HEK293 (cell line): ENCODE measurements around the gene EMC7.

Experiments
- ZNF248 ChIP-seq: fragments of 450-650 bp; formaldehyde crosslinking; IDR thresholded peaks from 2 replicates; pipeline ENCODE4 v1.5.1; 2017; ENCODE audit warnings: missing biosample characterization, missing genetic modification characterization
- ZNF664 ChIP-seq: fragments of 450-650 bp; formaldehyde crosslinking; IDR thresholded peaks from 2 replicates; pipeline ENCODE4 v1.5.1; 2016; ENCODE audit warnings: missing biosample characterization, missing genetic modification characterization
- TF ChIP-seq, protein P1 (sequence below): fragments of 450-650 bp; formaldehyde crosslinking; IDR thresholded peaks from 2 replicates; pipeline ENCODE4 v1.5.1; 2016; ENCODE audit warnings: missing biosample characterization, missing genetic modification characterization
- TF ChIP-seq, protein P2 (sequence below): fragments of 450-650 bp; formaldehyde crosslinking; IDR thresholded peaks from 2 replicates; pipeline ENCODE4 v1.5.1; 2016; ENCODE audit warnings: missing biosample characterization, missing genetic modification characterization
- TF ChIP-seq, protein P3 (sequence below): fragments of 450-650 bp; formaldehyde crosslinking; IDR thresholded peaks from 2 replicates; pipeline ENCODE4 v1.5.1; 2016; ENCODE audit warnings: missing biosample characterization, missing genetic modification characterization
- TF ChIP-seq, protein P4 (sequence below): fragments of 450-650 bp; formaldehyde crosslinking; IDR thresholded peaks from 2 replicates; pipeline ENCODE4 v1.5.1; 2016; ENCODE audit warnings: missing biosample characterization, missing genetic modification characterization
- TF ChIP-seq, protein P5 (sequence below): fragments of 450-650 bp; formaldehyde crosslinking; IDR thresholded peaks from 2 replicates; pipeline ENCODE4 v1.5.1; 2017; ENCODE audit warnings: missing biosample characterization, missing genetic modification characterization

EMC7 gene

DNA sequence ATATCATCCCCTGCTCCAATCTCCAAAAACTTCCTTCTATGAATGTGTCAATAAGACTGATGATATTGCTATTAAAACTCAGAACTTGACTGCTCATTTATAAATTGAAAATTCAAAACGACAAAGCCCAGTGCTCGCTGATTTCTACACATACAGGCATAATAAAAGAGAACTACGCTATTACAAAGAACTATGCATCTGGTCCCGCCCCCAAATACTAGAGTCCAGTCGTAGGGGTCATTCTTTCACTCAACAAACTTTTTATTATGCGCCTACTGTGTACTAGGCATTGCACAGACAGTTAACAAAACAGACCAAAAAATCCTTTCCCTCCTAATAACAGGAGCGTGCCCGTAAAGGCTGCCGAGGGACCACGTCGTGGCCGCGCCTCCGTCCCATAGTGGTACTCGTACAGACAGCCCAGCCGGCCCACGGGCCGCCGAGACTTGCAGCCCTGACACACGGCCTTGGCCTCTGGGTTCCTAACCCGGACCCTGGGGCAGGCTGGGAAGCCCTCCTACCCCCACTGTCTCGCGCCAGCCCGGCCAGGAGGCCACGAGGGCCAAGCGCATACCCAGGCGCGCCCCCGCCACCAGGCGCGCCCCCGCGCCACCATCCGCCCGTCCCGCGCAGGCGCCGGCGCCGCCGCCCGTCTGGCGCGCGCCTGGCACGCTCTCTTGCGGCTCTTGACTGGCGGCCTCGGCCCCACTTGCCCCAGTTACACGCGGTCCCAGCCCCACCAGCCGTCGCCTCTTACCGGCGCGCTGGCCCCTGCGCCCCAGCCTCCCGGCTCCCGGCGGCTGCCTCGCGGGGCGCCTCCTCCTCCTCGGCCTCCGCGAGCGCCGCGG lies 63.4 kb downstream of the EMC7 start (continued):
- TF ChIP-seq, protein P1, sequence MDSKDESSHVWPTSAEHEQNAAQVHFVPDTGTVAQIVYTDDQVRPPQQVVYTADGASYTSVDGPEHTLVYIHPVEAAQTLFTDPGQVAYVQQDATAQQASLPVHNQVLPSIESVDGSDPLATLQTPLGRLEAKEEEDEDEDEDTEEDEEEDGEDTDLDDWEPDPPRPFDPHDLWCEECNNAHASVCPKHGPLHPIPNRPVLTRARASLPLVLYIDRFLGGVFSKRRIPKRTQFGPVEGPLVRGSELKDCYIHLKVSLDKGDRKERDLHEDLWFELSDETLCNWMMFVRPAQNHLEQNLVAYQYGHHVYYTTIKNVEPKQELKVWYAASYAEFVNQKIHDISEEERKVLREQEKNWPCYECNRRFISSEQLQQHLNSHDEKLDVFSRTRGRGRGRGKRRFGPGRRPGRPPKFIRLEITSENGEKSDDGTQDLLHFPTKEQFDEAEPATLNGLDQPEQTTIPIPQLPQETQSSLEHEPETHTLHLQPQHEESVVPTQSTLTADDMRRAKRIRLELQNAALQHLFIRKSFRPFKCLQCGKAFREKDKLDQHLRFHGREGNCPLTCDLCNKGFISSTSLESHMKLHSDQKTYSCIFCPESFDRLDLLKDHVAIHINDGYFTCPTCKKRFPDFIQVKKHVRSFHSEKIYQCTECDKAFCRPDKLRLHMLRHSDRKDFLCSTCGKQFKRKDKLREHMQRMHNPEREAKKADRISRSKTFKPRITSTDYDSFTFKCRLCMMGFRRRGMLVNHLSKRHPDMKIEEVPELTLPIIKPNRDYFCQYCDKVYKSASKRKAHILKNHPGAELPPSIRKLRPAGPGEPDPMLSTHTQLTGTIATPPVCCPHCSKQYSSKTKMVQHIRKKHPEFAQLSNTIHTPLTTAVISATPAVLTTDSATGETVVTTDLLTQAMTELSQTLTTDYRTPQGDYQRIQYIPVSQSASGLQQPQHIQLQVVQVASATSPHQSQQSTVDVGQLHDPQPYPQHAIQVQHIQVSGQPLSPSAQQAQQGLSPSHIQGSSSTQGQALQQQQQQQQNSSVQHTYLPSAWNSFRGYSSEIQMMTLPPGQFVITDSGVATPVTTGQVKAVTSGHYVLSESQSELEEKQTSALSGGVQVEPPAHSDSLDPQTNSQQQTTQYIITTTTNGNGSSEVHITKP (tag by site-specific recombination), result no peak
- TF ChIP-seq, protein P2, sequence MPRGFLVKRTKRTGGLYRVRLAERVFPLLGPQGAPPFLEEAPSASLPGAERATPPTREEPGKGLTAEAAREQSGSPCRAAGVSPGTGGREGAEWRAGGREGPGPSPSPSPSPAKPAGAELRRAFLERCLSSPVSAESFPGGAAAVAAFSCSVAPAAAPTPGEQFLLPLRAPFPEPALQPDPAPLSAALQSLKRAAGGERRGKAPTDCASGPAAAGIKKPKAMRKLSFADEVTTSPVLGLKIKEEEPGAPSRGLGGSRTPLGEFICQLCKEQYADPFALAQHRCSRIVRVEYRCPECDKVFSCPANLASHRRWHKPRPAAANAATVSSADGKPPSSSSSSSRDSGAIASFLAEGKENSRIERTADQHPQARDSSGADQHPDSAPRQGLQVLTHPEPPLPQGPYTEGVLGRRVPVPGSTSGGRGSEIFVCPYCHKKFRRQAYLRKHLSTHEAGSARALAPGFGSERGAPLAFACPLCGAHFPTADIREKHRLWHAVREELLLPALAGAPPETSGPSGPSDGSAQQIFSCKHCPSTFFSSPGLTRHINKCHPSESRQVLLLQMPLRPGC (tag by site-specific recombination), result no peak
- no peak for TF ChIP-seq ZNF248 (tag by site-specific recombination)
- TF ChIP-seq, protein P3, sequence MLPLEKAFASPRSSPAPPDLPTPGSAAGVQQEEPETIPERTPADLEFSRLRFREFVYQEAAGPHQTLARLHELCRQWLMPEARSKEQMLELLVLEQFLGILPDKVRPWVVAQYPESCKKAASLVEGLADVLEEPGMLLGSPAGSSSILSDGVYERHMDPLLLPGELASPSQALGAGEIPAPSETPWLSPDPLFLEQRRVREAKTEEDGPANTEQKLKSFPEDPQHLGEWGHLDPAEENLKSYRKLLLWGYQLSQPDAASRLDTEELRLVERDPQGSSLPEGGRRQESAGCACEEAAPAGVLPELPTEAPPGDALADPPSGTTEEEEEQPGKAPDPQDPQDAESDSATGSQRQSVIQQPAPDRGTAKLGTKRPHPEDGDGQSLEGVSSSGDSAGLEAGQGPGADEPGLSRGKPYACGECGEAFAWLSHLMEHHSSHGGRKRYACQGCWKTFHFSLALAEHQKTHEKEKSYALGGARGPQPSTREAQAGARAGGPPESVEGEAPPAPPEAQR (tag by site-specific recombination), result no peak
- TF ChIP-seq, protein P4, sequence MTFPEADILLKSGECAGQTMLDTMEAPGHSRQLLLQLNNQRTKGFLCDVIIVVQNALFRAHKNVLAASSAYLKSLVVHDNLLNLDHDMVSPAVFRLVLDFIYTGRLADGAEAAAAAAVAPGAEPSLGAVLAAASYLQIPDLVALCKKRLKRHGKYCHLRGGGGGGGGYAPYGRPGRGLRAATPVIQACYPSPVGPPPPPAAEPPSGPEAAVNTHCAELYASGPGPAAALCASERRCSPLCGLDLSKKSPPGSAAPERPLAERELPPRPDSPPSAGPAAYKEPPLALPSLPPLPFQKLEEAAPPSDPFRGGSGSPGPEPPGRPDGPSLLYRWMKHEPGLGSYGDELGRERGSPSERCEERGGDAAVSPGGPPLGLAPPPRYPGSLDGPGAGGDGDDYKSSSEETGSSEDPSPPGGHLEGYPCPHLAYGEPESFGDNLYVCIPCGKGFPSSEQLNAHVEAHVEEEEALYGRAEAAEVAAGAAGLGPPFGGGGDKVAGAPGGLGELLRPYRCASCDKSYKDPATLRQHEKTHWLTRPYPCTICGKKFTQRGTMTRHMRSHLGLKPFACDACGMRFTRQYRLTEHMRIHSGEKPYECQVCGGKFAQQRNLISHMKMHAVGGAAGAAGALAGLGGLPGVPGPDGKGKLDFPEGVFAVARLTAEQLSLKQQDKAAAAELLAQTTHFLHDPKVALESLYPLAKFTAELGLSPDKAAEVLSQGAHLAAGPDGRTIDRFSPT, result no peak
- TF ChIP-seq ZNF664 (tag by site-specific recombination), result peak; percentile 73; the same call in 1 of the 2 replicates
- TF ChIP-seq, protein P5, sequence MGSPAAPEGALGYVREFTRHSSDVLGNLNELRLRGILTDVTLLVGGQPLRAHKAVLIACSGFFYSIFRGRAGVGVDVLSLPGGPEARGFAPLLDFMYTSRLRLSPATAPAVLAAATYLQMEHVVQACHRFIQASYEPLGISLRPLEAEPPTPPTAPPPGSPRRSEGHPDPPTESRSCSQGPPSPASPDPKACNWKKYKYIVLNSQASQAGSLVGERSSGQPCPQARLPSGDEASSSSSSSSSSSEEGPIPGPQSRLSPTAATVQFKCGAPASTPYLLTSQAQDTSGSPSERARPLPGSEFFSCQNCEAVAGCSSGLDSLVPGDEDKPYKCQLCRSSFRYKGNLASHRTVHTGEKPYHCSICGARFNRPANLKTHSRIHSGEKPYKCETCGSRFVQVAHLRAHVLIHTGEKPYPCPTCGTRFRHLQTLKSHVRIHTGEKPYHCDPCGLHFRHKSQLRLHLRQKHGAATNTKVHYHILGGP (tag by site-specific recombination), result no peak
